C4-2B (cell line): ENCODE data around the gene CDK8.

Source experiments
- H3K27ac ChIP-seq: fragments of 450-650 bp; 2 replicates; pipeline ENCODE4 v1.5.1; 2017
- CTCF ChIP-seq: fragments of 450-650 bp; conservative IDR thresholded peaks from 2 replicates; pipeline ENCODE4 v1.5.1; 2017; ENCODE audit warnings: mild to moderate bottlenecking
- ZFX ChIP-seq: fragments of 450-650 bp; IDR thresholded peaks from 2 replicates; pipeline ENCODE4 v1.6.1; 2017

Gene CDK8

GRCh38 chr13:26253787-26254582, at the start of gene CDK8:
CDK8 (plus strand) TSS chr13:26254129; CDS start chr13:26254642, 513 bp downstream.
- peak; percentile 74 for TF ChIP-seq ZFX
- TF ChIP-seq CTCF, result no peak

DNA sequence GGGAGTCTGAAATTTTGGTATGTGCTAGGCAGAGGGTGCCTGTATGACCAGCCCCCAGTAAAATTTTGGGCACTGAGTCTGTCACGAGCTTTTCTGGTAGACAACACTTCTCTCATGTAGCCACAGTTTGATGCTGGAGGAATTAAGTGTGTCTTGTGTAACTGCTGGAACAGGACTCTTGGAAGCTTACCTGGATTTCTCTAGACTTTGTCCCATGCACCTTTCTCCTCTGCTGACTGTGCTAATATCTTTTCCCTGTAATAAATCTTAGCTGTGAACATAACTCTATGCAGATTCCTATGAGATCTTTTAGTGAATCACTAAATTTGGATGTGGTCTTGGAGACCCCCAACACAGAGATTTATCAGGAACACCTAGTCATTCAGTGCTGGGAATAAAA, 45.6 kb upstream of the CDK8 start:
- no peak for TF ChIP-seq ZFX
- TF ChIP-seq CTCF, result no peak
- H3K27ac ChIP-seq, result no peak overlapping the region

More at GRCh38 chr13:26253787-26254582, at the start of gene CDK8:
- H3K27ac ChIP-seq, result peak within 1 kb of the TSS; percentile 89

DNA sequence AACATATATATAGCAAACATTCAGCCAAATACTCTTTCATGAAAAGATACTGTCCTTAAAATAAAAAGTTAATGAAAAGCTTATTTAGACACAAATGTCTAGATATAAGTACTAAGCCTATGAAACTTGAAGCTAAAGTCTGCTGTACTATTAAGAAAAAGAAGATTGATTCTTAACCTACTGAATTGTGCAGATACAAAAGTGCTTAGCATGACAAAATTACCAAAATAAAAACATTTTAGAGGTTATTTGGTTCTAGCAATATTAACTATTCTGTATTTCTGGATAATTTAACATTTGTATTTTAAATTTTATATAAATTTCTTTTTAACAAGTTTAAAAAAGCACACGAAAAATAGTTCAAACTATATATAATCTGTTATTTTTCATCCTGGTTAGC, 40.6 kb upstream of the CDK8 start:
- TF ChIP-seq CTCF (no peak), ZFX (no peak)
- no peak overlapping the region for H3K27ac ChIP-seq

DNA sequence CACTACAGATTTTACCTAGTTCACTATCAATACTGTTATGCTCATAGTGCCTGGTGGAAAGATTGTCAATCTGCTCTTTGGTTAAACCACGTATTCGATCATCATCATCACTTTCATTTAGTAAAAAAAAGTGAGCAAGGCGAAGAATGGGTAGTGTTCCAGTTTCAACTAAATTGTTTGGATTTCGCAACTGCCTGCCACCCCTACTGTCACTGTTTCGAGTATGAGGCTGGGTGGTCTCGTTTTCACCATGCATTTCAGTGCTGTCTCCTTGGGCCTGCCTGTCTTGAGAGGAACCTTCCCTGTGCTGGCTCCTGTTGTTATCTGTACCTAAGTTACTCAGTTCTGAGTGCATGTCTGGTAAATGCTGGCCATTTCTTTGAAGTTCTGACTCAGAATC, 39.9 kb upstream of the CDK8 start:
- TF ChIP-seq CTCF, result no peak
- no peak for TF ChIP-seq ZFX
- H3K27ac ChIP-seq, result no peak overlapping the region

DNA sequence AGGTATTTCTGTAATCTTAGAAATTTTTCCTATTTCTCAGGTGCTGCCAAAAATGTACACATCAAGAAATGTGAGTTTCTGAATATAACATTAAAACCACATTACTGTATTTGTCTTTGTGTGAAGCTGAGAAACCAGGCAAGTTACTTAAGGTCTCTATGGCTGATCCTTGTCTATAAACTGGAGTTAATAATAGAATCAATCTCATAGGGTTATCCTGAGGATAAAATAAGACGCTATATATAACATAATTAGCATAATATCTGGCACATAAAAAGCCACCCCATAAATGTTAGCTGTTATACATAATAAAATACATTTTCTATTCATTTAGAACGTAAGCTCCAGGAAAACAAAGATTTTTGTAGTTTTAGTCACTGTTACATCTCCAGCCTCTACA, 37.9 kb upstream of the CDK8 start:
- H3K27ac ChIP-seq, result no peak overlapping the region
- TF ChIP-seq CTCF (no peak), ZFX (no peak)

DNA sequence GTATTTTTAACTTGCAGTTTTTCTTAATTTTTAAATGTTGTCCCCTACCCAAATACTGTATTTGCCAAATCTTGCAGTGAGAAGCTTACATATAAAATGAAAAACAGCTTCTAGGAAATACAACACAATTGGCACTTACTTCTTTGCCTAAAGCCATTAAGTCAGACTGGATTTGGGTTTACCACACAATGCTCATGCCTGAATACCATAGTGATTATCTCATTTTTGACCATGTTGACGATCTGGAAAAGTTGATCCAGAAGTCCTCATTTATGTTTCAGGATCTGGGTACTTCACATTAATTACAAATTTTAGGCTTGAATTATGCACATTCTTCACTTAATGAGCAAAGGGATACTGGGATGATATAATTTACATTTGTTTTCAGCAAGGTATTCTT, 34.2 kb upstream of the CDK8 start:
- no peak for TF ChIP-seq CTCF
- TF ChIP-seq ZFX, result no peak

GRCh38 chr13:26220575-26220974, 33.4 kb upstream of the CDK8 start:
- TF ChIP-seq CTCF, result no peak
- no peak for TF ChIP-seq ZFX
- H3K27ac ChIP-seq, result no peak overlapping the region

More for the DNA sequence above, 34.2 kb upstream of the CDK8 start:
- no peak overlapping the region for H3K27ac ChIP-seq
